ENCODE results near the gene C11orf21. TPM values are rescaled to one million over a fixed set of nuclear protein-coding genes. Genes with fewer than 3 reads are reported as not detected.

C11orf21 gene
- total and polyA plus RNA-seq, 2 donors (not counting 1 experiment from before 2014, with no cell fraction given), result under 0.01 TPM; not detected in 1

- Histone ChIP-seq H3K4me3 (replicated peaks in 1 of 4; ENCODE audit: control extremely low read depth in 1 of 4, insufficient read depth in 1 of 4, low read depth in 3 of 4, low read length in 4 of 4) (no peak overlapping the region), H3K9me3 (ENCODE audit: control insufficient read depth, insufficient read depth, low read depth, low read length) (no peaks in the 10 kb centered on the region), H3K36me3 (ENCODE audit: control insufficient read depth, insufficient read depth, low read length) (no peaks in the 10 kb centered on the region), H2AFZ (ENCODE audit: low read length) (no peak overlapping the region), H3K4me1 (ENCODE audit: control insufficient read depth, extremely low read depth, insufficient read depth, low read length) (no peaks in the 10 kb centered on the region), H3K27me3 (ENCODE audit: control insufficient read depth, insufficient read depth, low read length) (no peaks in the 10 kb centered on the region), H3K4me2 (ENCODE audit: extremely low read depth, insufficient read depth, low read length) (no peak overlapping the region), H4K20me1 (ENCODE audit: control insufficient read depth, extremely low read depth, insufficient read depth, low read length) (no peaks in the 10 kb centered on the region), H3K79me2 (ENCODE audit: control insufficient read depth, insufficient read depth, low read length) (no peaks in the 10 kb centered on the region), H3K9ac (ENCODE audit: insufficient read depth, low read length) (no peak overlapping the region), H3K27ac (ENCODE audit: insufficient read depth, low read length) (no peak overlapping the region)
- TF ChIP-seq EZH2 (IDR thresholded peaks at IDR 0.05; ENCODE audit: low read length, missing control alignments), result no peak
- TF ChIP-seq, protein P1, sequence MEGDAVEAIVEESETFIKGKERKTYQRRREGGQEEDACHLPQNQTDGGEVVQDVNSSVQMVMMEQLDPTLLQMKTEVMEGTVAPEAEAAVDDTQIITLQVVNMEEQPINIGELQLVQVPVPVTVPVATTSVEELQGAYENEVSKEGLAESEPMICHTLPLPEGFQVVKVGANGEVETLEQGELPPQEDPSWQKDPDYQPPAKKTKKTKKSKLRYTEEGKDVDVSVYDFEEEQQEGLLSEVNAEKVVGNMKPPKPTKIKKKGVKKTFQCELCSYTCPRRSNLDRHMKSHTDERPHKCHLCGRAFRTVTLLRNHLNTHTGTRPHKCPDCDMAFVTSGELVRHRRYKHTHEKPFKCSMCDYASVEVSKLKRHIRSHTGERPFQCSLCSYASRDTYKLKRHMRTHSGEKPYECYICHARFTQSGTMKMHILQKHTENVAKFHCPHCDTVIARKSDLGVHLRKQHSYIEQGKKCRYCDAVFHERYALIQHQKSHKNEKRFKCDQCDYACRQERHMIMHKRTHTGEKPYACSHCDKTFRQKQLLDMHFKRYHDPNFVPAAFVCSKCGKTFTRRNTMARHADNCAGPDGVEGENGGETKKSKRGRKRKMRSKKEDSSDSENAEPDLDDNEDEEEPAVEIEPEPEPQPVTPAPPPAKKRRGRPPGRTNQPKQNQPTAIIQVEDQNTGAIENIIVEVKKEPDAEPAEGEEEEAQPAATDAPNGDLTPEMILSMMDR (conservative IDR thresholded peaks at IDR 0.05 in 1 of 2, IDR thresholded peaks at IDR 0.05 in 1 of 2; ENCODE audit: low read depth in 1 of 2, low read length in 2 of 2), result no peak
- no peak for DNase-seq (ENCODE audit: low read depth in 2 of 2)
Measured at GRCh38 chr11:2259466-2259830, 42.3 kb downstream of the C11orf21 start.

DNA sequence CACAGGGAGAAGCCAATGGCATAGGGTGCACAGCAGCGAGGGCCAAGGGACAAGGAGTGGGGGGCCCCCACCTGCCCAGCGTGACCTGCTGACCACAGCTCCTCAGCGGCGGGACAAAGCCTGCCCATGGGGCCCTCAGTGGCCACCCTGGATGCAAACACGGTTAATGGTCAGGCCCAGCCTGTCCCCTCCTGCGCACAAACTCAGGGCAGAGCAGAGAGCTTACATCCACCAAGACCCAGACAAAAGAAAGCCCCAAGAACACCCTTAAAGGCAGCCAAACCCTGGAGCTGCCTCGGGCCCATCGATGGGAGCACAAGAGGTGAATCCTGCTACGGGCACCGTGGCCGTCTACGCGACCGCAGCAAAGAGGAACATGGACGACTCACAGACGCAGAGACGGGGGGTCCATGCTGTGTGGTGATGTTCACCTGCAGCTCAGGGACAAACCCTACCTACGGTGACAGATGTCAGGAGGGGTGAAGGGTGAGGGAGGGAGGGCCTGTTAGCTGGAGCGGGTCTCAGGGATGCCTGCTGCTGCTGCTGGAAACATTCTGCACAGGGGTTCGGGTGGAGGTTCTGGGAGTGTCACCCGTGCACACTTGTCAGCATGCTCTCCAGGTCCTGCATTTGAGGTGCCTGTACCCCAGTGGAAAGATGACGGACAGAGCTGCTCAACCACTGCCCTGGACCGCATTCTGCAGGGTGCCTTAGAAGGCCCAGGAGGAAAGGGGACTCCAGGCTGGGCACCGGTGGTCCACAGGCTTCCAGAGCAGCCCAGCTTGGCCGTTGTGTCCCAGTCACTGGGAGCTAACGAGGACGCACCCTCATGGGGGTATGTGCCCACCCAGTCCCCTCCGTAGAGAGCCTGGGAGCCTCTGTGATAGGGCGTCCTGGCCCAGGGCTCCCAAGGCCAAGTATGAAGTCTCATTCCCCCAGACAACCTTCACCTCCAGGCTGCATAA, 42.9 kb downstream of the C11orf21 start:
- no peaks in the 10 kb centered on the region for H3K27me3 ChIP-seq (ENCODE audit: control insufficient read depth, insufficient read depth, low read length)

More for the DNA sequence above, 42.9 kb downstream of the C11orf21 start:
- Histone ChIP-seq H3K4me3 (replicated peaks in 1 of 4; ENCODE audit: control extremely low read depth in 1 of 4, insufficient read depth in 1 of 4, low read depth in 3 of 4, low read length in 4 of 4) (no peak overlapping the region), H2AFZ (ENCODE audit: low read length) (no peak overlapping the region), H3K4me2 (ENCODE audit: extremely low read depth, insufficient read depth, low read length) (no peak overlapping the region), H3K79me2 (ENCODE audit: control insufficient read depth, insufficient read depth, low read length) (no peaks in the 10 kb centered on the region), H4K20me1 (ENCODE audit: control insufficient read depth, extremely low read depth, insufficient read depth, low read length) (no peaks in the 10 kb centered on the region), H3K9ac (ENCODE audit: insufficient read depth, low read length) (no peak overlapping the region), H3K36me3 (ENCODE audit: control insufficient read depth, insufficient read depth, low read length) (no peaks in the 10 kb centered on the region), H3K27ac (ENCODE audit: insufficient read depth, low read length) (no peak overlapping the region), H3K4me1 (ENCODE audit: control insufficient read depth, extremely low read depth, insufficient read depth, low read length) (no peaks in the 10 kb centered on the region), H3K9me3 (ENCODE audit: control insufficient read depth, insufficient read depth, low read depth, low read length) (no peaks in the 10 kb centered on the region)
- TF ChIP-seq EZH2 (IDR thresholded peaks at IDR 0.05; ENCODE audit: low read length, missing control alignments), result no peak
- TF ChIP-seq, protein P1 (conservative IDR thresholded peaks at IDR 0.05 in 1 of 2, IDR thresholded peaks at IDR 0.05 in 1 of 2; ENCODE audit: low read depth in 1 of 2, low read length in 2 of 2), result no peak
- DNase-seq (ENCODE audit: low read depth in 2 of 2), result no peak
